C4-2B (cell line): ENCODE measurements around the gene CRYGS.
"Not testable (repeated sequence)": the region's sequence is repeated elsewhere in the genome, so short reads cannot be mapped to it uniquely, and the experiment has no call there.

ENCODE experiments used
- H3K27ac ChIP-seq: fragments of 450-650 bp; 2 replicates; pipeline ENCODE4 v1.5.1; 2017
- CTCF ChIP-seq: fragments of 450-650 bp; conservative IDR thresholded peaks from 2 replicates; pipeline ENCODE4 v1.5.1; 2017; ENCODE audit warnings: mild to moderate bottlenecking
- ZFX ChIP-seq: fragments of 450-650 bp; IDR thresholded peaks from 2 replicates; pipeline ENCODE4 v1.6.1; 2017

The CRYGS gene

GRCh38 chr3:186587183-186587582, 43.0 kb upstream of the CRYGS start:
- no peak overlapping the region for H3K27ac ChIP-seq
- no peak for TF ChIP-seq ZFX

DNA sequence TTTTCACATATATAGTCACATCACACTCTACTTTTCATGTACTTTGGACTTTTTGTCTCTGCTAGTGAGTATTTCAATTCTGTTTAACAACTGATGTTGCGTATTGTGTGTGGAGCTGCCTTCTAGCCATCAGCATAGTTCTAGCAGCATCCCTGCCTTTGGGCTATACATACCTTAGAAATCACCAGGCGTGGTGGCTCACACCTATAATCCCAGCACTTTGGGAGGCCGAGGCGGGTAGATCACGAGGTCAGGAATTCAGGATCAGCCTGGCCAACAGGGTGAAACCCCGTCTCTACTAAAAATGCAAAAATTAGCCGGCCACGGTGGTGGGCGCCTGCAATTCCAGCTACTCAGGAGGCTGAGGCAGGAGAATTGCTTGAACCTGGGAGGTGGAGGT, 42.1 kb upstream of the CRYGS start:
- H3K27ac ChIP-seq: not testable (repeated sequence)

- TF ChIP-seq ZFX (no peak), CTCF (no peak)
These were observed 39.7 kb upstream of the CRYGS start for GRCh38 chr3:186583831-186584230.

GRCh38 chr3:186582541-186582940, 38.4 kb upstream of the CRYGS start:
- no peak for TF ChIP-seq CTCF
- no peak for TF ChIP-seq ZFX
- H3K27ac ChIP-seq: no peak overlapping the region

More at GRCh38 chr3:186583831-186584230, 39.7 kb upstream of the CRYGS start:
- no peak overlapping the region for H3K27ac ChIP-seq

GRCh38 chr3:186580785-186581184, 36.6 kb upstream of the CRYGS start:
- H3K27ac ChIP-seq: no peak overlapping the region
- TF ChIP-seq CTCF (no peak), ZFX (no peak)

DNA sequence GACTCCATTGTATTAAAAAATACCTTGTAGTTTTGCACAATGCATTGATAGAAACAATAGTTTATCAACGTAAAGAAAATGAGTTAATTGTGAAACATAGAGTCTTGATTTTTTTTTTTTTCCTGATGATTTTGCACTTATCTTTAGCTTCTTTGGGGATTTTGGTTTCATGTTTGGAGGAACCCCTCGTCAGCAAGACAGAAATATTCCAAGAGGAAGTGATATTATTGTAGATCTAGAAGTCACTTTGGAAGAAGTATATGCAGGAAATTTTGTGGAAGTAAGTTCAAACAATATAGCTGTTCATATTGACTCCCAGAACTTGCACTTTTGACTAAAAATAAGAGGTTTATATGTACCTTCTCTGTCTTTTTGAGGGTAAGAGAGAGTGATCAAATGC, 33.3 kb upstream of the CRYGS start:
- H3K27ac ChIP-seq: no peak overlapping the region
- no peak for TF ChIP-seq CTCF
- no peak for TF ChIP-seq ZFX

DNA sequence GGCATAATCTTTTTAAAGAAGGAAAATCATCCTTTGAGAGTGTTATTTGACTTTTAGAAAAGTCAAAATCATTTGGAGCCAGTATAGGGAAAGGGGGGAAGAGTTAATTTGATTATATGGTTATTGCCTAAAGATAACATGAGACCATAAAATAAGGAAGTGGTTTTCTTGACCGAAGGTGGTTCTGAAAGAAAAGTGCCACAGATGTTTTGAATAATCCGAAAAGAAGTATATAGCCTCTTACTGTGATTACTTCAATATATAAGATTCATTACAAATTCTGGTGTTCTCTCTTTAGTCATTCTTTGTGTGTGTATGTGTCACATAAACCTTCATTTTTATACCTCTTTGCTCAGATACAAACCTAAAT, 27.4 kb upstream of the CRYGS start:
- H3K27ac ChIP-seq: peak overlapping the region; percentile 78; the same call in 1 of the 2 replicates
- no peak for TF ChIP-seq CTCF
- TF ChIP-seq ZFX: no peak

DNA sequence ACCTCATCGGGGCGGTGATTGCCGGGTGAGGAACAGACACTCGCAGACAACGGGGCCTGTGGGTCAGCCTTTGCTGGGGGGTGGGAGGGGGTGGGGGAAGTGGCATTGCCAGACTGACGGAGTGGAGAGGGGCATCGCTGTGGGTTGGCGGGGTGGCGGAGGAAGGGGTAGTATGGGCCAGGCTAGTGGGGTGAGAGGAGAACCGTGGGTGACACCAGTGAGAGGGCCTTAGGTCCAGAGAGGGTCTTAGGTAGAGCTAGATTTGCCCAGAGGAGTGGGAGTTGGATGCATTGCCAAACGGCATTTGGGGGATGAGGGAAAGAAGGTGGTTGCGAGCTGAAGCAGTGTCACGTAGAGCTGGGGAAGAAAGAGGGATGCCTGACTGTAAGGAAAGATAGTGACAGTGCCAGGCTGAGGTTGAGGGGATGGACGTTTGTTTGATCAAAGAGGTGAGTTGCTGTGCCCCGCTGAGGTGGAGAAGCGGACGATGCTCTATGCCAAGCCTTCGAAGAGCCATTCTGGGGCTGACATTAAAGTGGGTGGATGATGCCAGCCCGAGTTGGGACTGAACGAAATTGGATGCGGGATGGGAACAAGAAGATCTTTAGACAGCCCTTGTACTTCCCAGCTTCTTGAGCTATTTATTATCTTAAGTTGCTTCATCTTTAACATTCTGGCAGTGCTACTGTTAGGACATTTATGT, 26.9 kb upstream of the CRYGS start:
- peak overlapping the region; percentile 78 for H3K27ac ChIP-seq
- TF ChIP-seq CTCF (no peak), ZFX (no peak)
